H9 (cell line): Measurements from ENCODE around the gene ARHGEF25. TPM values are rescaled to one million over a fixed set of nuclear protein-coding genes. Genes with fewer than 3 reads are reported as not detected.

ENCODE experiments used
- DNase-seq: peaks from one replicate; pipeline ENCODE4 v3.0.0-alpha.2; 2017
- H2AFZ ChIP-seq: one replicate; pipeline ENCODE4 v1.6.1; 2013; ENCODE audit warnings: mild to moderate bottlenecking, low read length, control low read depth, moderate library complexity
- H2AK5ac ChIP-seq: 2 replicates; pipeline ENCODE4 v1.6.1; 2013; ENCODE audit warnings: low read length, control low read depth, mixed read lengths; ENCODE audit not compliant: insufficient read length
- H2BK120ac ChIP-seq: one replicate; pipeline ENCODE4 v1.6.1; 2013; ENCODE audit warnings: low read depth, mild to moderate bottlenecking, low read length, control low read depth, inconsistent platforms; ENCODE audit not compliant: poor library complexity, severe bottlenecking
- H2BK12ac ChIP-seq: 2 replicates; pipeline ENCODE4 v1.6.1; 2013; ENCODE audit warnings: low read length, control low read depth, mixed read lengths, low read depth; ENCODE audit not compliant: insufficient read length
- H2BK15ac ChIP-seq: 2 replicates; pipeline ENCODE4 v1.6.1; 2013; ENCODE audit warnings: low read depth, low read length, control low read depth
- H2BK20ac ChIP-seq: one replicate; pipeline ENCODE4 v1.6.1; 2013; ENCODE audit warnings: low read depth, mild to moderate bottlenecking, low read length, control low read depth, inconsistent platforms; ENCODE audit not compliant: poor library complexity, severe bottlenecking
- H2BK5ac ChIP-seq: 2 replicates; pipeline ENCODE4 v1.6.1; 2013; ENCODE audit warnings: low read length, control low read depth, mixed read lengths; ENCODE audit not compliant: insufficient read length
- H3K14ac ChIP-seq: 2 replicates; pipeline ENCODE4 v1.6.1; 2013; ENCODE audit warnings: low read length, control low read depth; ENCODE audit not compliant: insufficient read depth
- H3K18ac ChIP-seq: 2 replicates; pipeline ENCODE4 v1.6.1; 2013; ENCODE audit warnings: low read depth, mild to moderate bottlenecking, mixed read lengths, low read length, control low read depth; ENCODE audit not compliant: insufficient read length
- H3K23ac ChIP-seq: 2 replicates; pipeline ENCODE4 v1.6.1; 2013; ENCODE audit warnings: low read length, control low read depth, mixed read lengths, low read depth; ENCODE audit not compliant: insufficient read length
- H3K23me2 ChIP-seq: 2 replicates; pipeline ENCODE4 v1.6.1; 2013; ENCODE audit warnings: low read depth, mild to moderate bottlenecking, mixed read lengths, low read length, control low read depth; ENCODE audit not compliant: insufficient read length, poor library complexity, severe bottlenecking
- H3K27ac ChIP-seq: 2 replicates; pipeline ENCODE4 v1.5.1; 2013; ENCODE audit warnings: low read length, control low read depth, mixed read lengths, low read depth; ENCODE audit not compliant: insufficient read length
- H3K27me3 ChIP-seq: 2 replicates; pipeline ENCODE4 v1.6.1; 2013; ENCODE audit warnings: low read length, control low read depth, inconsistent platforms; ENCODE audit not compliant: insufficient read depth
- H3K4ac ChIP-seq: 2 replicates; pipeline ENCODE4 v1.6.1; 2013; ENCODE audit warnings: low read depth, mild to moderate bottlenecking, control low read depth, inconsistent platforms, low read length, moderate library complexity
- H3K4me1 ChIP-seq: 2 replicates; pipeline ENCODE4 v1.6.1; 2013; ENCODE audit warnings: low read length, control low read depth, inconsistent platforms; ENCODE audit not compliant: insufficient read depth
- H3K4me2 ChIP-seq: 2 replicates; pipeline ENCODE4 v1.6.1; 2013; ENCODE audit warnings: low read length, control low read depth, mixed read lengths; ENCODE audit not compliant: insufficient read length, insufficient read depth
- H3K56ac ChIP-seq: 2 replicates; pipeline ENCODE4 v1.6.1; 2013; ENCODE audit warnings: low read depth, mild to moderate bottlenecking, mixed read lengths, low read length, control low read depth; ENCODE audit not compliant: insufficient read length
- H3K79me1 ChIP-seq: 2 replicates; pipeline ENCODE4 v1.6.1; 2013; ENCODE audit warnings: low read depth, mild to moderate bottlenecking, moderate library complexity, low read length, control low read depth, inconsistent platforms; ENCODE audit not compliant: insufficient read depth, poor library complexity, severe bottlenecking
- H3K79me2 ChIP-seq: 2 replicates; pipeline ENCODE4 v1.6.1; 2013; ENCODE audit warnings: low read length, control low read depth, inconsistent platforms; ENCODE audit not compliant: insufficient read depth
- H3K9ac ChIP-seq: 2 replicates; pipeline ENCODE4 v1.6.1; 2013; ENCODE audit warnings: low read length, control low read depth, mixed read lengths; ENCODE audit not compliant: insufficient read length; ENCODE audit errors: extremely low read depth
- H3K9me3 ChIP-seq: one replicate; pipeline ENCODE4 v1.6.1; 2013; ENCODE audit warnings: low read depth, low read length, inconsistent platforms; ENCODE audit not compliant: control insufficient read depth
- H3T11ph ChIP-seq: one replicate; pipeline ENCODE4 v1.6.1; 2013; ENCODE audit warnings: mild to moderate bottlenecking, low read length, control low read depth, inconsistent platforms
- H4K20me1 ChIP-seq: one replicate; pipeline ENCODE4 v1.6.1; 2013; ENCODE audit not compliant: control insufficient read depth, insufficient read length, insufficient read depth
- H4K5ac ChIP-seq: 2 replicates; pipeline ENCODE4 v1.6.1; 2013; ENCODE audit warnings: low read depth, mild to moderate bottlenecking, mixed read lengths, low read length, control low read depth; ENCODE audit not compliant: insufficient read length
- H4K8ac ChIP-seq: replicated peaks from 2 replicates; pipeline ENCODE4 v1.6.1; 2013; ENCODE audit warnings: low read length, control low read depth, mixed read lengths, low read depth; ENCODE audit not compliant: insufficient read length
- H4K91ac ChIP-seq: 2 replicates; pipeline ENCODE4 v1.6.1; 2013; ENCODE audit warnings: low read depth, mild to moderate bottlenecking, moderate library complexity, mixed read lengths, low read length, control low read depth; ENCODE audit not compliant: insufficient read length
- H3K27ac Mint-ChIP-seq, 3 experiments: 2 replicates in 2 of 3; 3 replicates in 1 of 3; pipeline ENCODE4 v1.8.0; 2020 to 2021; ENCODE audit warnings: mixed read lengths in 3 of 3, mild to moderate bottlenecking in 1 of 3, moderate library complexity in 1 of 3
- H3K27me3 Mint-ChIP-seq: 2 replicates; pipeline ENCODE4 v1.8.0; 2021; ENCODE audit warnings: low read depth, mild to moderate bottlenecking, moderate library complexity, mixed read lengths
- H3K36me3 Mint-ChIP-seq, 3 experiments: 2 replicates in 2 of 3; 3 replicates in 1 of 3; pipeline ENCODE4 v1.8.0; 2020 to 2021; ENCODE audit warnings: low read depth in 3 of 3, mixed read lengths in 3 of 3; ENCODE audit not compliant: insufficient read depth in 1 of 3
- H3K4me1 Mint-ChIP-seq, 2 experiments: 2 replicates each; pipeline ENCODE4 v1.8.0; 2020; ENCODE audit warnings: mixed read lengths in 2 of 2
- H3K4me3 Mint-ChIP-seq, 2 experiments: 2 replicates in 1 of 2; 3 replicates in 1 of 2; pipeline ENCODE4 v1.8.0; 2020 to 2021; ENCODE audit warnings: mild to moderate bottlenecking in 2 of 2, mixed read lengths in 2 of 2, moderate library complexity in 1 of 2
- H3K9me3 Mint-ChIP-seq, 2 experiments: 2 replicates in 1 of 2; 3 replicates in 1 of 2; pipeline ENCODE4 v1.8.0; 2020; ENCODE audit warnings: mild to moderate bottlenecking in 2 of 2, mixed read lengths in 2 of 2, moderate library complexity in 1 of 2
- WGBS: extraction: QIAGEN DNeasy Blood & Tissue Kit; methylation state at CpG from one replicate; pipeline ENCODE4 v1.1.7; 2013; ENCODE audit warnings: missing lambda C conversion rate, low lambda C conversion rate, mixed read lengths; ENCODE audit not compliant: insufficient read length; ENCODE audit errors: extremely low coverage; 5-methylcytosine and 5-hydroxymethylcytosine counted together
- total RNA-seq: library from RNA; stranded (reverse); gene quantifications from 2 replicates; pipeline ENCODE4 v1.2.1, GENCODE V29; 2021
- TF ChIP-seq, protein P1 (sequence below): fragments of 200-600 bp; sonication (generic); conservative IDR thresholded peaks from 3 replicates; pipeline ENCODE4 v1.8.0; 2021; ENCODE audit warnings: antibody characterized with exemption, mild to moderate bottlenecking

ARHGEF25 gene
- total RNA-seq, 1 experiment from 2014 or later, result 22.6 TPM

GRCh38 chr12:57586128-57586527 is 25.1 kb upstream of the ARHGEF25 start:
- H4K20me1 ChIP-seq, result no peaks in the 10 kb centered on the region
- DNase-seq, result no peak
- no peak overlapping the region for H3K9ac ChIP-seq
- Mint-ChIP-seq H3K27ac (no peak overlapping the region), H3K4me1 (peaks cover 6 to 9% of the 10 kb centered on the region in 2 experiments), H3K36me3 (peaks cover 10 to 26% (median 21%) of the 10 kb centered on the region in 3 experiments), H3K4me3 (no peak overlapping the region), H3K27me3 (no peaks in the 10 kb centered on the region), H3K9me3 (no peaks in the 10 kb centered on the region)
- no peak overlapping the region for H3K27ac ChIP-seq
- no peak overlapping the region for H3K18ac ChIP-seq
- H3K27me3 ChIP-seq, result no peaks in the 10 kb centered on the region
- H3K4me2 ChIP-seq, result no peak overlapping the region
- H2BK20ac ChIP-seq, result no peak overlapping the region
- TF ChIP-seq, protein P1, sequence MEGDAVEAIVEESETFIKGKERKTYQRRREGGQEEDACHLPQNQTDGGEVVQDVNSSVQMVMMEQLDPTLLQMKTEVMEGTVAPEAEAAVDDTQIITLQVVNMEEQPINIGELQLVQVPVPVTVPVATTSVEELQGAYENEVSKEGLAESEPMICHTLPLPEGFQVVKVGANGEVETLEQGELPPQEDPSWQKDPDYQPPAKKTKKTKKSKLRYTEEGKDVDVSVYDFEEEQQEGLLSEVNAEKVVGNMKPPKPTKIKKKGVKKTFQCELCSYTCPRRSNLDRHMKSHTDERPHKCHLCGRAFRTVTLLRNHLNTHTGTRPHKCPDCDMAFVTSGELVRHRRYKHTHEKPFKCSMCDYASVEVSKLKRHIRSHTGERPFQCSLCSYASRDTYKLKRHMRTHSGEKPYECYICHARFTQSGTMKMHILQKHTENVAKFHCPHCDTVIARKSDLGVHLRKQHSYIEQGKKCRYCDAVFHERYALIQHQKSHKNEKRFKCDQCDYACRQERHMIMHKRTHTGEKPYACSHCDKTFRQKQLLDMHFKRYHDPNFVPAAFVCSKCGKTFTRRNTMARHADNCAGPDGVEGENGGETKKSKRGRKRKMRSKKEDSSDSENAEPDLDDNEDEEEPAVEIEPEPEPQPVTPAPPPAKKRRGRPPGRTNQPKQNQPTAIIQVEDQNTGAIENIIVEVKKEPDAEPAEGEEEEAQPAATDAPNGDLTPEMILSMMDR, result no peak
- H4K5ac ChIP-seq, result no peak overlapping the region
- H3K23me2 ChIP-seq, result peaks cover 5% of the 10 kb centered on the region
- H2AK5ac ChIP-seq, result no peak overlapping the region
- no peak overlapping the region for H2AFZ ChIP-seq
- H3K23ac ChIP-seq, result no peak overlapping the region
- no peak overlapping the region for H3K56ac ChIP-seq
- no peaks in the 10 kb centered on the region for H3K79me2 ChIP-seq
- H2BK5ac ChIP-seq, result no peak overlapping the region
- no peak overlapping the region for H4K8ac ChIP-seq
- H4K91ac ChIP-seq, result no peak overlapping the region
- whole genome bisulfite sequencing, result no CpG with 5 or more reads among the region's 3 CpGs
- H2BK15ac ChIP-seq, result no peak overlapping the region
- no peaks in the 10 kb centered on the region for H3K79me1 ChIP-seq
- no peak overlapping the region for H2BK120ac ChIP-seq
- H3K4me1 ChIP-seq, result no peaks in the 10 kb centered on the region
- H3K14ac ChIP-seq, result no peak overlapping the region
- H3K9me3 ChIP-seq, result no peaks in the 10 kb centered on the region
- H3K4ac ChIP-seq, result no peak overlapping the region
- H2BK12ac ChIP-seq, result no peak overlapping the region
- H3T11ph ChIP-seq, result no peak overlapping the region
